ENCODE results near the gene ORAI3. TPM values are rescaled to one million over a fixed set of nuclear protein-coding genes. Genes with fewer than 3 reads are reported as not detected.

ORAI3 gene
- polyA plus RNA-seq, 4 donors, result 6.2 to 38.1 (median 8.6) TPM

- no peak overlapping the region for H3K27ac ChIP-seq (ENCODE audit: low read depth in 1 of 3, low read length in 2 of 3)
- H3K9me3 ChIP-seq (ENCODE audit: control insufficient read depth in 2 of 2, insufficient read depth in 1 of 2, low read depth in 1 of 2, low read length in 1 of 2), result no peaks in the 10 kb centered on the region
- peaks cover 0 to 9% (median 6%) of the 10 kb centered on the region in 3 donors for H3K4me1 ChIP-seq (ENCODE audit: control insufficient read depth in 3 of 3, insufficient read depth in 2 of 3, low read depth in 1 of 3, low read length in 2 of 3)
- 93 to 94% (median 93%) methylated on average over 20 to 26 of the region's 26 CpGs for WGBS, 3 donors
- H3K36me3 ChIP-seq (ENCODE audit: control insufficient read depth in 3 of 3, insufficient read depth in 2 of 3, low read depth in 1 of 3, low read length in 3 of 3), result peaks cover 0 to 45% (median 6%) of the 10 kb centered on the region in 3 donors
- DNase-seq, result no peak
- H3K27me3 ChIP-seq (ENCODE audit: control insufficient read depth in 3 of 3, insufficient read depth in 3 of 3, low read length in 3 of 3), result no peaks in the 10 kb centered on the region
- no peak overlapping the region for H3K4me3 ChIP-seq (ENCODE audit: low read depth in 1 of 3, low read length in 3 of 3)
- FAIRE-seq, result no peak
Measured at GRCh38 chr16:30925632-30925987, 23.3 kb upstream of the ORAI3 start.

- no peaks in the 10 kb centered on the region for H3K9me3 ChIP-seq (ENCODE audit: control insufficient read depth in 2 of 2, insufficient read depth in 1 of 2, low read depth in 1 of 2, low read length in 1 of 2)
- H3K27me3 ChIP-seq (ENCODE audit: control insufficient read depth in 3 of 3, insufficient read depth in 3 of 3, low read length in 3 of 3), result no peaks in the 10 kb centered on the region
- DNase-seq (no peak), FAIRE-seq (no peak)
- H3K4me3 ChIP-seq (ENCODE audit: low read depth in 1 of 3, low read length in 3 of 3), result no peak overlapping the region
- peaks cover 0 to 15% (median 6%) of the 10 kb centered on the region in 3 donors for H3K4me1 ChIP-seq (ENCODE audit: control insufficient read depth in 3 of 3, insufficient read depth in 2 of 3, low read depth in 1 of 3, low read length in 2 of 3)
- WGBS, 3 donors, result 76 to 82% (median 79%) methylated on average over 10 of the region's 10 CpGs
- peaks cover 0 to 51% (median 7%) of the 10 kb centered on the region in 3 donors for H3K36me3 ChIP-seq (ENCODE audit: control insufficient read depth in 3 of 3, insufficient read depth in 2 of 3, low read depth in 1 of 3, low read length in 3 of 3)
- no peak overlapping the region for H3K27ac ChIP-seq (ENCODE audit: low read depth in 1 of 3, low read length in 2 of 3)
Measured at GRCh38 chr16:30925995-30926811, 22.7 kb upstream of the ORAI3 start.

GRCh38 chr16:30926937-30927788 is 21.7 kb upstream of the ORAI3 start:
- H3K36me3 ChIP-seq (ENCODE audit: control insufficient read depth in 3 of 3, insufficient read depth in 2 of 3, low read depth in 1 of 3, low read length in 3 of 3), result peaks cover 2 to 58% (median 7%) of the 10 kb centered on the region in 3 donors
- no peak overlapping the region for H3K27ac ChIP-seq (ENCODE audit: low read depth in 1 of 3, low read length in 2 of 3)
- DNase-seq (no peak), FAIRE-seq (no peak)
- peaks cover 0 to 23% (median 6%) of the 10 kb centered on the region in 3 donors for H3K4me1 ChIP-seq (ENCODE audit: control insufficient read depth in 3 of 3, insufficient read depth in 2 of 3, low read depth in 1 of 3, low read length in 2 of 3)
- no peak overlapping the region for H3K4me3 ChIP-seq (ENCODE audit: low read depth in 1 of 3, low read length in 3 of 3)
- H3K27me3 ChIP-seq (ENCODE audit: control insufficient read depth in 3 of 3, insufficient read depth in 3 of 3, low read length in 3 of 3), result no peaks in the 10 kb centered on the region
- no peaks in the 10 kb centered on the region for H3K9me3 ChIP-seq (ENCODE audit: control insufficient read depth in 2 of 2, insufficient read depth in 1 of 2, low read depth in 1 of 2, low read length in 1 of 2)
- 91 to 92% (median 91%) methylated on average over 17 to 22 of the region's 22 CpGs for WGBS, 3 donors

GRCh38 chr16:30927789-30928378 is 21.0 kb upstream of the ORAI3 start:
- no peak overlapping the region for H3K27ac ChIP-seq (ENCODE audit: low read depth in 1 of 3, low read length in 2 of 3)
- no peaks in the 10 kb centered on the region for H3K27me3 ChIP-seq (ENCODE audit: control insufficient read depth in 3 of 3, insufficient read depth in 3 of 3, low read length in 3 of 3)
- no peaks in the 10 kb centered on the region for H3K9me3 ChIP-seq (ENCODE audit: control insufficient read depth in 2 of 2, insufficient read depth in 1 of 2, low read depth in 1 of 2, low read length in 1 of 2)
- 65 to 75% (median 70%) methylated on average over 12 to 15 of the region's 15 CpGs for WGBS, 3 donors
- H3K36me3 ChIP-seq (ENCODE audit: control insufficient read depth in 3 of 3, insufficient read depth in 2 of 3, low read depth in 1 of 3, low read length in 3 of 3), result peaks cover 2 to 66% (median 7%) of the 10 kb centered on the region in 3 donors
- DNase-seq (peak; percentile 52 to 72), FAIRE-seq (no peak)
- no peak overlapping the region for H3K4me3 ChIP-seq (ENCODE audit: low read depth in 1 of 3, low read length in 3 of 3)
- peaks cover 0 to 27% (median 6%) of the 10 kb centered on the region in 3 donors for H3K4me1 ChIP-seq (ENCODE audit: control insufficient read depth in 3 of 3, insufficient read depth in 2 of 3, low read depth in 1 of 3, low read length in 2 of 3)

GRCh38 chr16:30928390-30928789 is 20.5 kb upstream of the ORAI3 start:
- no peaks in the 10 kb centered on the region for H3K9me3 ChIP-seq (ENCODE audit: control insufficient read depth in 2 of 2, insufficient read depth in 1 of 2, low read depth in 1 of 2, low read length in 1 of 2)
- no peaks in the 10 kb centered on the region for H3K27me3 ChIP-seq (ENCODE audit: control insufficient read depth in 3 of 3, insufficient read depth in 3 of 3, low read length in 3 of 3)
- DNase-seq (no peak), FAIRE-seq (no peak)
- H3K4me1 ChIP-seq (ENCODE audit: control insufficient read depth in 3 of 3, insufficient read depth in 2 of 3, low read depth in 1 of 3, low read length in 2 of 3), result peaks cover 0 to 27% (median 6%) of the 10 kb centered on the region in 3 donors
- WGBS, 3 donors, result 84 to 90% (median 89%) methylated on average over 8 to 11 of the region's 11 CpGs
- peaks cover 2 to 68% (median 7%) of the 10 kb centered on the region in 3 donors for H3K36me3 ChIP-seq (ENCODE audit: control insufficient read depth in 3 of 3, insufficient read depth in 2 of 3, low read depth in 1 of 3, low read length in 3 of 3)
- H3K4me3 ChIP-seq (ENCODE audit: low read depth in 1 of 3, low read length in 3 of 3), result no peak overlapping the region
- H3K27ac ChIP-seq (ENCODE audit: low read depth in 1 of 3, low read length in 2 of 3), result no peak overlapping the region

- Histone ChIP-seq H3K4me1 (ENCODE audit: control insufficient read depth in 3 of 3, insufficient read depth in 2 of 3, low read depth in 1 of 3, low read length in 2 of 3) (peaks cover 0 to 27% (median 6%) of the 10 kb centered on the region in 3 donors), H3K27ac (ENCODE audit: low read depth in 1 of 3, low read length in 2 of 3) (no peak overlapping the region), H3K4me3 (ENCODE audit: low read depth in 1 of 3, low read length in 3 of 3) (no peak overlapping the region), H3K9me3 (ENCODE audit: control insufficient read depth in 2 of 2, insufficient read depth in 1 of 2, low read depth in 1 of 2, low read length in 1 of 2) (no peaks in the 10 kb centered on the region), H3K27me3 (ENCODE audit: control insufficient read depth in 3 of 3, insufficient read depth in 3 of 3, low read length in 3 of 3) (no peaks in the 10 kb centered on the region), H3K36me3 (ENCODE audit: control insufficient read depth in 3 of 3, insufficient read depth in 2 of 3, low read depth in 1 of 3, low read length in 3 of 3) (peaks cover 2 to 76% (median 7%) of the 10 kb centered on the region in 3 donors)
- 71 to 79% (median 78%) methylated on average over 7 of the region's 7 CpGs for WGBS, 3 donors
- no peak for DNase-seq
- FAIRE-seq, result no peak
Measured at GRCh38 chr16:30929167-30929566, 19.7 kb upstream of the ORAI3 start.

- no peak for FAIRE-seq
- 94 to 97% (median 95%) methylated on average over 22 to 35 of the region's 35 CpGs for WGBS, 3 donors
- Histone ChIP-seq H3K4me1 (ENCODE audit: control insufficient read depth in 3 of 3, insufficient read depth in 2 of 3, low read depth in 1 of 3, low read length in 2 of 3) (peaks cover 0 to 22% (median 0%) of the 10 kb centered on the region in 3 donors), H3K9me3 (ENCODE audit: control insufficient read depth in 2 of 2, insufficient read depth in 1 of 2, low read depth in 1 of 2, low read length in 1 of 2) (no peaks in the 10 kb centered on the region), H3K4me3 (ENCODE audit: low read depth in 1 of 3, low read length in 3 of 3) (no peak overlapping the region), H3K27me3 (ENCODE audit: control insufficient read depth in 3 of 3, insufficient read depth in 3 of 3, low read length in 3 of 3) (no peaks in the 10 kb centered on the region), H3K27ac (ENCODE audit: low read depth in 1 of 3, low read length in 2 of 3) (no peak overlapping the region), H3K36me3 (ENCODE audit: control insufficient read depth in 3 of 3, insufficient read depth in 2 of 3, low read depth in 1 of 3, low read length in 3 of 3) (peaks cover 2 to 85% (median 7%) of the 10 kb centered on the region in 3 donors)
- no peak for DNase-seq
Measured at GRCh38 chr16:30930160-30930571, 18.7 kb upstream of the ORAI3 start.

GRCh38 chr16:30931068-30931650 is 17.7 kb upstream of the ORAI3 start:
- H3K27ac ChIP-seq (ENCODE audit: low read depth in 1 of 3, low read length in 2 of 3), result peak overlapping the region in 1 of 3 donors; percentile 63
- no peaks in the 10 kb centered on the region for H3K27me3 ChIP-seq (ENCODE audit: control insufficient read depth in 3 of 3, insufficient read depth in 3 of 3, low read length in 3 of 3)
- no peaks in the 10 kb centered on the region for H3K9me3 ChIP-seq (ENCODE audit: control insufficient read depth in 2 of 2, insufficient read depth in 1 of 2, low read depth in 1 of 2, low read length in 1 of 2)
- H3K36me3 ChIP-seq (ENCODE audit: control insufficient read depth in 3 of 3, insufficient read depth in 2 of 3, low read depth in 1 of 3, low read length in 3 of 3), result peaks cover 2 to 90% (median 7%) of the 10 kb centered on the region in 3 donors
- H3K4me1 ChIP-seq (ENCODE audit: control insufficient read depth in 3 of 3, insufficient read depth in 2 of 3, low read depth in 1 of 3, low read length in 2 of 3), result peaks cover 0 to 22% (median 0%) of the 10 kb centered on the region in 3 donors
- WGBS, 3 donors, result 42 to 72% (median 58%) methylated on average over 12 of the region's 12 CpGs
- peak; percentile 38 to 54 for DNase-seq
- no peak overlapping the region for H3K4me3 ChIP-seq (ENCODE audit: low read depth in 1 of 3, low read length in 3 of 3)
- no peak for FAIRE-seq

Data from small intestine (tissue), 7 donors.